ENCODE measurements around the gene WWC2.

DNA sequence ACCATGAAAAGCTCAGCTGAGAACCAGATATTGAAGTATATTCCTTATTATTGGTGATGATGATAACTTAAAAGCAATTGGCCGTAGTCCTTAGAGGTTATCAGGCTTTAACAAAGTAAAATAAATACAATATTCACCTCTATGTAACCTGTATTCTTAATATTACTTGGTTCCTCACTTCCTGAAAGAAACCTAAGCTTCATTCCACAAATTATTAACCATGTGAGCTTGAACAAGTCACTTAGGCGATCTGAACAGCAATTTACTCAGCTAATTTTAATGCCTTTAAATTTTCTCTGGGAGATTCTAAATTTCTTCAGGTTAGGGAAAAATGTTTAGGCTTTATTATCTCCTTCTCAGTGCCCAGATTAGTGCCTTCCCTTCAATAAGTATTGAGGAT lies 151.8 kb downstream of the WWC2 start:
- TF ChIP-seq, protein P1, sequence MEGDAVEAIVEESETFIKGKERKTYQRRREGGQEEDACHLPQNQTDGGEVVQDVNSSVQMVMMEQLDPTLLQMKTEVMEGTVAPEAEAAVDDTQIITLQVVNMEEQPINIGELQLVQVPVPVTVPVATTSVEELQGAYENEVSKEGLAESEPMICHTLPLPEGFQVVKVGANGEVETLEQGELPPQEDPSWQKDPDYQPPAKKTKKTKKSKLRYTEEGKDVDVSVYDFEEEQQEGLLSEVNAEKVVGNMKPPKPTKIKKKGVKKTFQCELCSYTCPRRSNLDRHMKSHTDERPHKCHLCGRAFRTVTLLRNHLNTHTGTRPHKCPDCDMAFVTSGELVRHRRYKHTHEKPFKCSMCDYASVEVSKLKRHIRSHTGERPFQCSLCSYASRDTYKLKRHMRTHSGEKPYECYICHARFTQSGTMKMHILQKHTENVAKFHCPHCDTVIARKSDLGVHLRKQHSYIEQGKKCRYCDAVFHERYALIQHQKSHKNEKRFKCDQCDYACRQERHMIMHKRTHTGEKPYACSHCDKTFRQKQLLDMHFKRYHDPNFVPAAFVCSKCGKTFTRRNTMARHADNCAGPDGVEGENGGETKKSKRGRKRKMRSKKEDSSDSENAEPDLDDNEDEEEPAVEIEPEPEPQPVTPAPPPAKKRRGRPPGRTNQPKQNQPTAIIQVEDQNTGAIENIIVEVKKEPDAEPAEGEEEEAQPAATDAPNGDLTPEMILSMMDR (IDR thresholded peaks at IDR 0.05; ENCODE audit: low read depth, low read length, poor library complexity, severe bottlenecking): no peak
- no peak for TF ChIP-seq EZH2phosphoT487 (IDR thresholded peaks at IDR 0.05; ENCODE audit: borderline replicate concordance, low read length)

Data from DOHH2 (cell line).